SH-SY5Y (cell line): ENCODE data around the gene PDE4C.

Experiments used
- GATA2 ChIP-seq: IDR thresholded peaks from 2 replicates; pipeline ENCODE4 v1.6.1; 2011; ENCODE audit warnings: mild to moderate bottlenecking, low read depth, low read length
- GATA3 ChIP-seq: IDR thresholded peaks from 2 replicates; pipeline ENCODE4 v1.6.1; 2011; ENCODE audit warnings: low read depth, mild to moderate bottlenecking, low read length, moderate library complexity

PDE4C gene

GRCh38 chr19:18239303-18239702 lies 13.1 kb upstream of the PDE4C start:
- TF ChIP-seq GATA3 (no peak), GATA2 (no peak)

GRCh38 chr19:18234194-18234593 lies 8.0 kb upstream of the PDE4C start:
- TF ChIP-seq GATA3: no peak
- no peak for TF ChIP-seq GATA2

GRCh38 chr19:18233224-18233825 lies 7.1 kb upstream of the PDE4C start:
- no peak for TF ChIP-seq GATA3

- TF ChIP-seq GATA2 (no peak), GATA3 (no peak)
These were observed 6.4 kb upstream of the PDE4C start for GRCh38 chr19:18232540-18233223.

- no peak for TF ChIP-seq GATA2
- TF ChIP-seq GATA3: no peak
These were observed 5.5 kb upstream of the PDE4C start for GRCh38 chr19:18231775-18232174.

GRCh38 chr19:18230941-18231734 lies 4.9 kb upstream of the PDE4C start:
- no peak for TF ChIP-seq GATA2
- no peak for TF ChIP-seq GATA3

GRCh38 chr19:18229915-18230314 lies 3.7 kb upstream of the PDE4C start:
- no peak for TF ChIP-seq GATA2
- no peak for TF ChIP-seq GATA3

GRCh38 chr19:18229474-18229873 lies 3.2 kb upstream of the PDE4C start:
- no peak for TF ChIP-seq GATA2
- no peak for TF ChIP-seq GATA3

GRCh38 chr19:18227781-18228271 lies 1.6 kb upstream of the PDE4C start:
- no peak for TF ChIP-seq GATA3
- TF ChIP-seq GATA2: no peak

GRCh38 chr19:18226956-18227780 lies 930 bp upstream of the PDE4C start:
- TF ChIP-seq GATA2 (no peak), GATA3 (no peak)

GRCh38 chr19:18225355-18225701 lies 910 bp downstream of the PDE4C start:
- TF ChIP-seq GATA2 (no peak), GATA3 (no peak)

- TF ChIP-seq GATA2: no peak
- no peak for TF ChIP-seq GATA3
These were observed 1.5 kb downstream of the PDE4C start for GRCh38 chr19:18224525-18225354.

GRCh38 chr19:18223860-18224524 lies 2.2 kb downstream of the PDE4C start:
- TF ChIP-seq GATA2 (no peak), GATA3 (no peak)
